Measurements from ENCODE around the gene CCNQ. TPM values are rescaled to one million over a fixed set of nuclear protein-coding genes. Genes with fewer than 3 reads are reported as not detected.

Gene CCNQ
- total and polyA plus RNA-seq, 2 experiments from 2014 or later = 34.5 to 45.5 TPM

DNA sequence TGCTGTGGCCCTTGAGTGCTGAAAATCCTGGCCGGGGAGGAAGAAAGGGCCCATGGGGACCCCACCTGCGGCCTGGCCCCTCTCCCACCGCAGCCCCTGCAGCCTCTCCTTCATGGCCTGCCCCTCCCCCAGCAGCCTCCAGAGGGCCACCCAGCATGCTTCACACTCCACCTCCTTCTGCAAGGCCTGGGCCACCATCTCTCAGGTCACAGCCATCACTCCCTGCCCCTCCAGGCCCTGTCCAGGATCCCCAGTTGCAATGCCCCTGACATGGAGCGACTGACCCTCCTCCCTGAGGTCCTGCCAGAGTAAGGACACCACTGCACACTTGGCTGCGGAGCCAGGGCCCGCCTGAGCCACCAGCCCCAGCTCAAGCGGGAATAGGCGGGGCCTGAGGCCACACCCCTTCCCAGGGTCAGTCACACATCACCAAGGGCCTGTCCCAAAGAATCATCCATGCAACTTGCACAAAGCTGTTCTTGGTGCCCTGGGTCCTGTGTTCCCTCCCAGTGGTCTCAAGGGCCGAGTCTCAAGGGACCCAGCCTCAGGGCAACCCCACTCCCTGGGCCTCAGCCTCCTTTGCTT is 32.9 kb downstream of the CCNQ start:
- Histone ChIP-seq H3K27me3 (replicated peaks; ENCODE audit: insufficient read depth) (no peaks in the 10 kb centered on the region), H3K27ac (no peak overlapping the region), H3K79me2 (ENCODE audit: insufficient read depth) (no peaks in the 10 kb centered on the region), H3K4me3 (no peak overlapping the region), H3F3A (ENCODE audit: insufficient read depth) (no peaks in the 10 kb centered on the region), H2AFZ (no peak overlapping the region), H3K4me2 (ENCODE audit: unreplicated experiment) (no peak overlapping the region), H3K4me1 (ENCODE audit: insufficient read depth) (no peaks in the 10 kb centered on the region), H3K9me3 (ENCODE audit: low read depth) (no peaks in the 10 kb centered on the region), H4K20me1 (ENCODE audit: insufficient read depth) (no peaks in the 10 kb centered on the region), H3K9ac (no peak overlapping the region), H3K36me3 (ENCODE audit: low read depth) (no peaks in the 10 kb centered on the region), H3K9me2 (ENCODE audit: insufficient read depth) (no peaks in the 10 kb centered on the region)
- in situ Hi-C loops (cut with MboI) = no loop called here
- no peak for TF ChIP-seq EZH2 (IDR thresholded peaks at IDR 0.05; ENCODE audit: insufficient read depth, poor library complexity, severe bottlenecking)
- no peak for TF ChIP-seq EZH2phosphoT487 (IDR thresholded peaks at IDR 0.05; ENCODE audit: insufficient read depth, low read depth)
- WGBS, 2 experiments (ENCODE audit: low coverage in 1 of 2, low lambda C conversion rate in 2 of 2, missing lambda C conversion rate in 2 of 2) = 52 to 76% methylated on average over 6 to 9 of the region's 9 CpGs
- DNase-seq = no peak

DNA sequence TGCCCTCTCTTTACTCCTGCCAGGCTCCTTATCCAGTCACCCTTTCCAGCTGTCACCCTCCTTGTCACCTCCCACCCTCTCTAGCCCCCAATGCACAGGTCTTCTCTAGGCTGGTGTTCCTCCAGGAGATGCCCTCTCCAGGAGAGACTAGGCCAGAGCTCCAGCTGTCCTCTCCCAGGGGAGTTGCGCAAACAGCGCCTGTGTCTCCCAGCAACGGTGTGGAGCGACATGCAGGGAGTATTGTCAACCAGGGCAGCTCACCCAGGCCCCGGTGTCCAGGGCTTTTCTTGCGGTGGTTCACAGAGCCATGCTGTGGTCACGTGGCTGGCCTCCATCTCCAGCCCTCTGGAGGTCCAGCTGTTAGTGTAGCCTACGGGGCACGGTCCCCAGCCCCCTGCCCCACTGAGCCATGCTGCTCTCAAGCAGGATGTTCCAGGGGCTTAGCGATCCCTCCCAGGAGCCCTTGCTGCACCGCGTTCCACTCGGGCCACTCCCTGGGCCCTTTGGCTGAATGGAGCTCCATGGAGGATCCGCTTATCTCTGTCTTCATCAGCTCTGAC is 34.8 kb downstream of the CCNQ start:
- Histone ChIP-seq H3F3A (ENCODE audit: insufficient read depth) (no peaks in the 10 kb centered on the region), H3K9ac (no peak overlapping the region), H2AFZ (no peak overlapping the region), H3K4me3 (no peak overlapping the region), H3K9me2 (ENCODE audit: insufficient read depth) (no peaks in the 10 kb centered on the region), H3K9me3 (ENCODE audit: low read depth) (no peaks in the 10 kb centered on the region), H4K20me1 (ENCODE audit: insufficient read depth) (no peaks in the 10 kb centered on the region), H3K27ac (no peak overlapping the region), H3K79me2 (ENCODE audit: insufficient read depth) (no peaks in the 10 kb centered on the region), H3K27me3 (replicated peaks; ENCODE audit: insufficient read depth) (no peaks in the 10 kb centered on the region), H3K4me1 (ENCODE audit: insufficient read depth) (no peaks in the 10 kb centered on the region), H3K36me3 (ENCODE audit: low read depth) (no peaks in the 10 kb centered on the region), H3K4me2 (ENCODE audit: unreplicated experiment) (no peak overlapping the region)
- no peak for TF ChIP-seq EZH2 (IDR thresholded peaks at IDR 0.05; ENCODE audit: insufficient read depth, poor library complexity, severe bottlenecking)
- no peak for TF ChIP-seq EZH2phosphoT487 (IDR thresholded peaks at IDR 0.05; ENCODE audit: insufficient read depth, low read depth)
- no peak for DNase-seq
- in situ Hi-C loops (cut with MboI) = no loop called here
- WGBS, 2 experiments (ENCODE audit: low coverage in 1 of 2, low lambda C conversion rate in 2 of 2, missing lambda C conversion rate in 2 of 2) = 85 to 86% methylated on average over 10 to 11 of the region's 14 CpGs

DNA sequence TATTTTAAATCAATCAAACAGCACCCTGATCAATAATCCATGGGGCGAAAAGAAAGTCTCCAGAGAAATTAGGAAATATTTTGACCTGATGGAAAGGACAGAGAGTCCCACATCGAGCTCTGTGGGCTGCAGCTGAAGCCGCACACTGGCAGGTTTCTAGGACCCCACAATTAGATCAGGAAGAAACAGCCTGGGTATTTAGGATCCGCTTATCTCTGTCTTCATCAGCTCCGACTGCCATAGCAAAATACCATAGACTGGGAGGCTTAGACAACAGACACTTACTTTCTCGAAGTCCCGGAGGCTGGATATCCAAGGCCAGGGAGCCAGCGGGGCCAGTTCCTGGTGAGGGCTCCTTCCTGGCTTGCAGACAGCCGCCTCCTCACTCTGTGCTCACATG is 36.4 kb downstream of the CCNQ start:
- no peaks in the 10 kb centered on the region for H3K9me2 ChIP-seq (ENCODE audit: insufficient read depth)
- H3K36me3 ChIP-seq (ENCODE audit: low read depth) = no peaks in the 10 kb centered on the region
- H3K27me3 ChIP-seq (replicated peaks; ENCODE audit: insufficient read depth) = no peaks in the 10 kb centered on the region
- H2AFZ ChIP-seq = no peak overlapping the region
- no peak overlapping the region for H3K27ac ChIP-seq
- no peaks in the 10 kb centered on the region for H3K4me1 ChIP-seq (ENCODE audit: insufficient read depth)
- H3K9me3 ChIP-seq (ENCODE audit: low read depth) = no peaks in the 10 kb centered on the region
- 92 to 95% methylated on average over 7 to 9 of the region's 9 CpGs for WGBS, 2 experiments (ENCODE audit: low coverage in 1 of 2, low lambda C conversion rate in 2 of 2, missing lambda C conversion rate in 2 of 2)
- no peak overlapping the region for H3K4me3 ChIP-seq
- in situ Hi-C loops (cut with MboI) = no loop called here
- no peak for DNase-seq
- no peak overlapping the region for H3K9ac ChIP-seq
- H3K4me2 ChIP-seq (ENCODE audit: unreplicated experiment) = no peak overlapping the region
- no peaks in the 10 kb centered on the region for H3K79me2 ChIP-seq (ENCODE audit: insufficient read depth)
- no peak for TF ChIP-seq EZH2 (IDR thresholded peaks at IDR 0.05; ENCODE audit: insufficient read depth, poor library complexity, severe bottlenecking)
- TF ChIP-seq EZH2phosphoT487 (IDR thresholded peaks at IDR 0.05; ENCODE audit: insufficient read depth, low read depth) = no peak
- no peaks in the 10 kb centered on the region for H3F3A ChIP-seq (ENCODE audit: insufficient read depth)
- no peaks in the 10 kb centered on the region for H4K20me1 ChIP-seq (ENCODE audit: insufficient read depth)

DNA sequence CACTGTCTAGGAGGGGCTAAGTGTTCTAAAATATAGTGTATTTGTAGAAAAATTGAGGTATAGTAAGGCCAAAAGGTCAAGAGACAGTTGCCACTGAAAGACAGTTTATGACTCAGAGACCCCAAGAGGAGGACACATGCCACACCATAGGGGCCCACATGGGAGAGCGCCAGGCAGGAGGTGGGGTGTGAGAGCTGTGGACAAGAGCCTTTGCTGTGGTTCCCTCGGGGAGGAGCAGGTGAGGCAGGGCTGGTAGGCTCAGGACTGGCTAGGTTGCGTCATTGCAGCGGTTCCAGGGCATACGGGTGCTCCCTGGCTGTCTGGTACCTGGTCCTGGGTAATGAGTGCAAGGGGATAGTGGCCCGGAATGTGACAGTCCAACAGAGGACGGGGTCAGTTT is 37.6 kb downstream of the CCNQ start:
- Histone ChIP-seq H3K27ac (no peak overlapping the region), H3K4me1 (ENCODE audit: insufficient read depth) (no peaks in the 10 kb centered on the region), H4K20me1 (ENCODE audit: insufficient read depth) (no peaks in the 10 kb centered on the region), H3K27me3 (replicated peaks; ENCODE audit: insufficient read depth) (no peaks in the 10 kb centered on the region), H3K4me3 (no peak overlapping the region), H3K36me3 (ENCODE audit: low read depth) (no peaks in the 10 kb centered on the region), H3K9me2 (ENCODE audit: insufficient read depth) (no peaks in the 10 kb centered on the region), H3K9me3 (ENCODE audit: low read depth) (no peaks in the 10 kb centered on the region), H3K9ac (no peak overlapping the region), H2AFZ (no peak overlapping the region), H3F3A (ENCODE audit: insufficient read depth) (no peaks in the 10 kb centered on the region), H3K4me2 (ENCODE audit: unreplicated experiment) (no peak overlapping the region), H3K79me2 (ENCODE audit: insufficient read depth) (no peaks in the 10 kb centered on the region)
- in situ Hi-C loops (cut with MboI) = no loop called here
- DNase-seq = no peak
- TF ChIP-seq EZH2 (IDR thresholded peaks at IDR 0.05; ENCODE audit: insufficient read depth, poor library complexity, severe bottlenecking) (no peak), EZH2phosphoT487 (IDR thresholded peaks at IDR 0.05; ENCODE audit: insufficient read depth, low read depth) (no peak)
- 50 to 63% methylated on average over 1 to 6 of the region's 7 CpGs for WGBS, 2 experiments (ENCODE audit: low coverage in 1 of 2, low lambda C conversion rate in 2 of 2, missing lambda C conversion rate in 2 of 2)
